Effector memory CD4-positive, alpha-beta T cell (primary cell): ENCODE measurements around the gene ZFYVE28.

Source experiments
- DNase-seq, 3 donors: peaks; one replicate each; pipeline ENCODE4 v3.0.0-alpha.2; 2020
- H3K27ac ChIP-seq: 2 replicates; pipeline ENCODE4 v1.7.0; 2013; ENCODE audit warnings: mild to moderate bottlenecking, low read length, moderate library complexity; ENCODE audit not compliant: insufficient read depth, poor library complexity, severe bottlenecking
- H3K27me3 ChIP-seq: replicated peaks from 2 replicates; pipeline ENCODE4 v1.7.0; 2013; ENCODE audit warnings: mild to moderate bottlenecking, low read length; ENCODE audit not compliant: insufficient read depth, control insufficient read depth, poor library complexity, severe bottlenecking
- H3K36me3 ChIP-seq: 2 replicates; pipeline ENCODE4 v1.7.0; 2013; ENCODE audit warnings: mild to moderate bottlenecking, low read length, moderate library complexity; ENCODE audit not compliant: control insufficient read depth, insufficient read depth
- H3K4me1 ChIP-seq: 2 replicates; pipeline ENCODE4 v1.7.0; 2013; ENCODE audit warnings: low read length, mild to moderate bottlenecking; ENCODE audit not compliant: control insufficient read depth, insufficient read depth, poor library complexity, severe bottlenecking
- H3K4me3 ChIP-seq: 2 replicates; pipeline ENCODE4 v1.7.0; 2013; ENCODE audit warnings: low read length, low read depth, mild to moderate bottlenecking; ENCODE audit not compliant: insufficient read depth, poor library complexity, severe bottlenecking
- H3K9me3 ChIP-seq: 2 replicates; pipeline ENCODE4 v1.7.0; 2013; ENCODE audit warnings: mild to moderate bottlenecking, low read length, moderate library complexity; ENCODE audit not compliant: control insufficient read depth

Gene ZFYVE28

GRCh38 chr4:2337896-2338295 is 80.5 kb downstream of the ZFYVE28 start:
- no peak overlapping the region for H3K27ac ChIP-seq
- H3K36me3 ChIP-seq: peaks cover 34% of the 10 kb centered on the region
- H3K27me3 ChIP-seq: no peaks in the 10 kb centered on the region
- no peak for DNase-seq
- no peaks in the 10 kb centered on the region for H3K9me3 ChIP-seq
- H3K4me1 ChIP-seq: no peaks in the 10 kb centered on the region
- no peak overlapping the region for H3K4me3 ChIP-seq

GRCh38 chr4:2337131-2337723 is 81.2 kb downstream of the ZFYVE28 start:
- no peak overlapping the region for H3K4me3 ChIP-seq
- DNase-seq: no peak

GRCh38 chr4:2336659-2337058 is 81.8 kb downstream of the ZFYVE28 start:
- Histone ChIP-seq H3K27me3 (no peaks in the 10 kb centered on the region), H3K4me1 (no peaks in the 10 kb centered on the region), H3K4me3 (no peak overlapping the region), H3K9me3 (no peaks in the 10 kb centered on the region), H3K36me3 (peaks cover 30% of the 10 kb centered on the region), H3K27ac (no peak overlapping the region)
- DNase-seq: no peak

More at GRCh38 chr4:2337131-2337723, 81.2 kb downstream of the ZFYVE28 start:
- H3K36me3 ChIP-seq: peaks cover 30% of the 10 kb centered on the region
- no peaks in the 10 kb centered on the region for H3K4me1 ChIP-seq
- H3K9me3 ChIP-seq: no peaks in the 10 kb centered on the region
- no peak overlapping the region for H3K27ac ChIP-seq
- H3K27me3 ChIP-seq: no peaks in the 10 kb centered on the region

- Histone ChIP-seq H3K9me3 (no peaks in the 10 kb centered on the region), H3K36me3 (peaks cover 22% of the 10 kb centered on the region), H3K27ac (no peak overlapping the region), H3K27me3 (no peaks in the 10 kb centered on the region), H3K4me1 (no peaks in the 10 kb centered on the region), H3K4me3 (no peak overlapping the region)
- no peak for DNase-seq
These were observed 82.7 kb downstream of the ZFYVE28 start for GRCh38 chr4:2335729-2336101.

GRCh38 chr4:2334826-2335728 is 83.4 kb downstream of the ZFYVE28 start:
- Histone ChIP-seq H3K4me1 (no peaks in the 10 kb centered on the region), H3K36me3 (peaks cover 18% of the 10 kb centered on the region), H3K27me3 (no peaks in the 10 kb centered on the region), H3K9me3 (no peaks in the 10 kb centered on the region), H3K27ac (no peak overlapping the region), H3K4me3 (no peak overlapping the region)
- no peak for DNase-seq

- no peaks in the 10 kb centered on the region for H3K9me3 ChIP-seq
- no peak for DNase-seq
- H3K4me1 ChIP-seq: no peaks in the 10 kb centered on the region
- H3K27ac ChIP-seq: no peak overlapping the region
- H3K4me3 ChIP-seq: no peak overlapping the region
- H3K27me3 ChIP-seq: no peaks in the 10 kb centered on the region
- H3K36me3 ChIP-seq: peaks cover 15% of the 10 kb centered on the region
These were observed 84.4 kb downstream of the ZFYVE28 start for GRCh38 chr4:2333916-2334644.

GRCh38 chr4:2333356-2333841 is 85.0 kb downstream of the ZFYVE28 start:
- no peaks in the 10 kb centered on the region for H3K4me1 ChIP-seq

GRCh38 chr4:2332976-2333319 is 85.5 kb downstream of the ZFYVE28 start:
- no peaks in the 10 kb centered on the region for H3K9me3 ChIP-seq
- peaks cover 20% of the 10 kb centered on the region for H3K36me3 ChIP-seq
- H3K4me1 ChIP-seq: no peaks in the 10 kb centered on the region
- no peak overlapping the region for H3K27ac ChIP-seq
- no peaks in the 10 kb centered on the region for H3K27me3 ChIP-seq
- H3K4me3 ChIP-seq: no peak overlapping the region
- no peak for DNase-seq

More at GRCh38 chr4:2333356-2333841, 85.0 kb downstream of the ZFYVE28 start:
- Histone ChIP-seq H3K4me3 (no peak overlapping the region), H3K27ac (no peak overlapping the region), H3K27me3 (no peaks in the 10 kb centered on the region), H3K9me3 (no peaks in the 10 kb centered on the region), H3K36me3 (peaks cover 18% of the 10 kb centered on the region)
- DNase-seq: no peak

- H3K36me3 ChIP-seq: peaks cover 17% of the 10 kb centered on the region
- DNase-seq: no peak
- no peaks in the 10 kb centered on the region for H3K27me3 ChIP-seq
- no peak overlapping the region for H3K4me3 ChIP-seq
- no peaks in the 10 kb centered on the region for H3K4me1 ChIP-seq
- H3K9me3 ChIP-seq: no peaks in the 10 kb centered on the region
- no peak overlapping the region for H3K27ac ChIP-seq
These were observed 86.1 kb downstream of the ZFYVE28 start for GRCh38 chr4:2332201-2332975.
